Measurements from ENCODE around the gene SLC25A38. TPM values are rescaled to one million over a fixed set of nuclear protein-coding genes. Genes with fewer than 3 reads are reported as not detected.

Gene SLC25A38
- total RNA-seq, 4 donors from 2014 or later: 45.6 to 71.6 (median 54.9) TPM

- TF ChIP-seq, protein P1, sequence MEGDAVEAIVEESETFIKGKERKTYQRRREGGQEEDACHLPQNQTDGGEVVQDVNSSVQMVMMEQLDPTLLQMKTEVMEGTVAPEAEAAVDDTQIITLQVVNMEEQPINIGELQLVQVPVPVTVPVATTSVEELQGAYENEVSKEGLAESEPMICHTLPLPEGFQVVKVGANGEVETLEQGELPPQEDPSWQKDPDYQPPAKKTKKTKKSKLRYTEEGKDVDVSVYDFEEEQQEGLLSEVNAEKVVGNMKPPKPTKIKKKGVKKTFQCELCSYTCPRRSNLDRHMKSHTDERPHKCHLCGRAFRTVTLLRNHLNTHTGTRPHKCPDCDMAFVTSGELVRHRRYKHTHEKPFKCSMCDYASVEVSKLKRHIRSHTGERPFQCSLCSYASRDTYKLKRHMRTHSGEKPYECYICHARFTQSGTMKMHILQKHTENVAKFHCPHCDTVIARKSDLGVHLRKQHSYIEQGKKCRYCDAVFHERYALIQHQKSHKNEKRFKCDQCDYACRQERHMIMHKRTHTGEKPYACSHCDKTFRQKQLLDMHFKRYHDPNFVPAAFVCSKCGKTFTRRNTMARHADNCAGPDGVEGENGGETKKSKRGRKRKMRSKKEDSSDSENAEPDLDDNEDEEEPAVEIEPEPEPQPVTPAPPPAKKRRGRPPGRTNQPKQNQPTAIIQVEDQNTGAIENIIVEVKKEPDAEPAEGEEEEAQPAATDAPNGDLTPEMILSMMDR (IDR thresholded peaks at IDR 0.05): no peak
- TF ChIP-seq POLR2A (IDR thresholded peaks at IDR 0.05): no peak
- no peak overlapping the region for H3K27ac ChIP-seq
- H3K27me3 ChIP-seq: no peaks in the 10 kb centered on the region
- H3K9me3 ChIP-seq: no peaks in the 10 kb centered on the region
- no peak overlapping the region for H3K4me3 ChIP-seq (replicated peaks in 1 of 3)
- intact Hi-C loops (cut with DNase I): no loop called here
- H3K36me3 ChIP-seq: no peaks in the 10 kb centered on the region
- no peak for DNase-seq
- WGBS, 2 donors: 72 to 81% methylated on average over 4 of the region's 4 CpGs
- no peaks in the 10 kb centered on the region for H3K4me1 ChIP-seq
Observed at GRCh38 chr3:39438880-39439279, 55.7 kb downstream of the SLC25A38 start.

DNA sequence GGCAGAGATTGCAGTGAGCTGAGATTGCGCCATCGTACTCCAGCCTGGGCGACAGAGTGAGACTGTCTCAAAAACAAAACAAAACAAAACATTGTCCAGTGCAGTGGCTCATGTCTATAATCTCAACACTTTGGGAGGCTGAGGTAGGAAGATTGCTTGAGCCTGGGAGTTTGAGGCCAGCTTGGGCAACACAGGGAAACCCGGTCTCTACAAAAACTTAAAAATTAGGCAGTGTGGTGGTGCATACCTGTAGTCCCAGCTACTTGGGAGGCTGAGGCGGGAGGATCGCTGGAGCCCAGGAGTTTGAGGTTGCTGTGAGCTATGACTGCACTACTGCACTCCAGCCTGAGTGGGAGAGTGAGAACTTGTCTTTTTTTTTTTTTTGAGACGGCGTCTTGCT lies 57.1 kb downstream of the SLC25A38 start:
- 76 to 84% methylated on average over 8 of the region's 8 CpGs for WGBS, 2 donors
- Histone ChIP-seq H3K36me3 (no peaks in the 10 kb centered on the region), H3K4me3 (replicated peaks in 1 of 3) (no peak overlapping the region), H3K9me3 (no peaks in the 10 kb centered on the region), H3K4me1 (no peaks in the 10 kb centered on the region), H3K27ac (no peak overlapping the region), H3K27me3 (no peaks in the 10 kb centered on the region)
- no peak for TF ChIP-seq POLR2A (IDR thresholded peaks at IDR 0.05)
- TF ChIP-seq, protein P1 (IDR thresholded peaks at IDR 0.05): no peak
- no peak for DNase-seq
- intact Hi-C loops (cut with DNase I): loop anchor here (5.0 kb wide), 1 partner anchor 57 kb away; no protein-coding TSS in a partner anchor

DNA sequence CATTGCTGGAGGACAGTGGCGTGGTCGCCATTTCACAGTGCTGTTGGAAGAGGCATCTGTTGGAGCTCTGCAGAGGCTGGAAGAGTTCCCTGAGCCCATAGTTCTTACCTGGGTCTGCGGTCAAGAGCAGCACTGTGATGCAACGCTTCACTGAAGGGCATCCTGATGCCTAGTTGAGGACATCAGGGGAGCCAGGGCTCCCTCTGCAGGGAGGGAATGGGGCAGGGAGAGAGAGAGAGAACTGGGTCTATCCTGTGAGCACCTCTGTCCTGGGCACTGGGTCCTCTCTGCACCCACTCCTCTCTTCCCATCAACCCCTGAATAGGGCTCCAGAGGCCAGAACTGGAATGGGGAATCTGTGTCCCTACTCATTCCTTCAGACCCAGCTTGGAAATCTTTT lies 60.4 kb downstream of the SLC25A38 start:
- no peak overlapping the region for H3K27ac ChIP-seq
- H3K27me3 ChIP-seq: no peaks in the 10 kb centered on the region
- no peaks in the 10 kb centered on the region for H3K4me1 ChIP-seq
- H3K4me3 ChIP-seq (replicated peaks in 1 of 3): no peak overlapping the region
- intact Hi-C loops (cut with DNase I): loop anchor here (5.0 kb wide), 1 partner anchor 54 kb away; no protein-coding TSS in a partner anchor
- H3K9me3 ChIP-seq: no peaks in the 10 kb centered on the region
- no peaks in the 10 kb centered on the region for H3K36me3 ChIP-seq
- WGBS, 2 donors: 66 to 68% methylated on average over 4 of the region's 4 CpGs
- TF ChIP-seq POLR2A (IDR thresholded peaks at IDR 0.05): no peak
- TF ChIP-seq, protein P1 (IDR thresholded peaks at IDR 0.05): no peak
- no peak for DNase-seq

GRCh38 chr3:39445927-39446326 lies 62.8 kb downstream of the SLC25A38 start:
- no peaks in the 10 kb centered on the region for H3K36me3 ChIP-seq
- intact Hi-C loops (cut with DNase I): no loop called here
- no peaks in the 10 kb centered on the region for H3K27me3 ChIP-seq
- H3K4me1 ChIP-seq: no peaks in the 10 kb centered on the region
- no peaks in the 10 kb centered on the region for H3K9me3 ChIP-seq
- no peak overlapping the region for H3K4me3 ChIP-seq (replicated peaks in 1 of 3)
- DNase-seq: no peak
- H3K27ac ChIP-seq: no peak overlapping the region
- WGBS, 2 donors: 79 to 82% methylated on average over 2 of the region's 2 CpGs
- TF ChIP-seq, protein P1 (IDR thresholded peaks at IDR 0.05): no peak
- TF ChIP-seq POLR2A (IDR thresholded peaks at IDR 0.05): no peak

DNA sequence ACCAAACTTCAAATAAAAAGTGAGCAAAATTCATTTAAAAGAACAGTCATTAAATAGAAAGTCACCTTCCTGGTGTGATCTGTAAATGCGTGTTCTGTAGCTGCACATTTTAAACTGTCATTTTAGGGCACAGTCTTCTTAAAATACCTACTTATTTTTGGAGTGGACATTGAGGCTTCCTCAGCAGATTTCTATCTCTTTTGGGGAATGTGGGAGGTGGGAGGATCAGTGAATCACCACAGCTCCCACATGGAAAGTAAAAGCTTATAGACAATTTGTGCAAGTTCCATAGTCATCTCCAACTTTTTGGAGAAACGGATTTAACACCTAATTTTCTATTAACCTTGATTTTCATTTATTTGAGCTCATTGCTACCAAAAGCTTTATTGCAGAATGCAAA lies 63.3 kb downstream of the SLC25A38 start:
- 88 to 90% methylated on average over 2 of the region's 2 CpGs for whole genome bisulfite sequencing, 2 donors
- H3K27me3 ChIP-seq: no peaks in the 10 kb centered on the region
- DNase-seq: no peak
- H3K4me1 ChIP-seq: no peaks in the 10 kb centered on the region
- TF ChIP-seq, protein P1 (IDR thresholded peaks at IDR 0.05): no peak
- TF ChIP-seq POLR2A (IDR thresholded peaks at IDR 0.05): no peak
- H3K36me3 ChIP-seq: no peaks in the 10 kb centered on the region
- no peaks in the 10 kb centered on the region for H3K9me3 ChIP-seq
- intact Hi-C loops (cut with DNase I): no loop called here
- H3K4me3 ChIP-seq (replicated peaks in 1 of 3): no peak overlapping the region
- H3K27ac ChIP-seq: no peak overlapping the region

Small RNA genes within 50 kb of the gene (small RNA-seq; reads per million reads assigned to genes)
- gene SNORA6 (not detected), gene SNORA62 (not detected)

Other genes with a start within 250 kb of the SLC25A38 start
- 10 to 100 TPM; 33.5 to 81.0 (median 36.7) TPM for gene CSRNP1, start 229.8 kb upstream of the SLC25A38 start, total RNA-seq
- not detected for gene XIRP1, start 190.8 kb upstream of the SLC25A38 start, total RNA-seq
- gene CX3CR1, start 103.3 kb upstream of the SLC25A38 start, total RNA-seq: 1 to 10 TPM in 2 of 4 donors, under 1 TPM in 1, not detected in 1; 0.27 to 1.9 (median 1.1) TPM
- not detected for gene CCR8, start 53.7 kb upstream of the SLC25A38 start, total RNA-seq
- 1,000 to 10,000 TPM in 1 of 4 donors, 100 to 1,000 TPM in 3; 570 to 1,162 (median 852) TPM for gene RPSA, start 23.4 kb downstream of the SLC25A38 start, total RNA-seq
- not detected for gene MOBP, start 84.3 kb downstream of the SLC25A38 start, total RNA-seq

Data from thyroid gland (tissue), 4 donors.